Activated CD8-positive, alpha-beta memory T cell treated with anti-CD3 and anti-CD28 coated beads, Interleukin-2, amount 10 ng/mL, durations not matched to agents 7 days and 5 days (primary cell): Measurements from ENCODE around the gene REEP2. TPM values are rescaled to one million over a fixed set of nuclear protein-coding genes. Genes with fewer than 3 reads are reported as not detected.

Experiments
- ATAC-seq: fragments of 150-1000 bp; cut with Tn5 transposase; one replicate; pipeline ENCODE4 v1.10.0; 2021; ENCODE audit warnings: moderate library complexity
- CTCF ChIA-PET: fragments of 350-600 bp; sonication (Branson Sonifier 250); formaldehyde crosslinking; loops from one replicate; lab custom pipeline; 2021; ENCODE audit warnings: antibody characterized with exemption; lab: Charles Lee
- DNase-seq: peaks from one replicate; pipeline ENCODE4 v3.0.0-alpha.2; 2020
- H3K27ac Mint-ChIP-seq: one replicate; pipeline ENCODE4 v1.8.0; 2021; ENCODE audit warnings: mild to moderate bottlenecking, mixed read lengths
- H3K27me3 Mint-ChIP-seq: one replicate; pipeline ENCODE4 v1.8.0; 2021; ENCODE audit warnings: mixed read lengths
- H3K36me3 Mint-ChIP-seq: one replicate; pipeline ENCODE4 v1.8.0; 2021; ENCODE audit warnings: mild to moderate bottlenecking, mixed read lengths
- H3K4me1 Mint-ChIP-seq: one replicate; pipeline ENCODE4 v1.8.0; 2021; ENCODE audit warnings: mixed read lengths
- H3K4me3 Mint-ChIP-seq: one replicate; pipeline ENCODE4 v1.8.0; 2021; ENCODE audit warnings: mild to moderate bottlenecking, moderate library complexity, mixed read lengths
- H3K9me3 Mint-ChIP-seq: one replicate; pipeline ENCODE4 v1.8.0; 2022; ENCODE audit warnings: low read depth, mixed read lengths
- total RNA-seq, 2 experiments: library from RNA; stranded (reverse); gene quantifications; one replicate each; pipeline ENCODE4 v1.2.3, GENCODE V29; 2021

REEP2 gene
- total RNA-seq, 2 experiments from 2014 or later = 1.7 to 5.4 TPM

- Mint-ChIP-seq H3K27ac (no peak overlapping the region), H3K9me3 (no peaks in the 10 kb centered on the region), H3K4me3 (no peak overlapping the region), H3K36me3 (no peaks in the 10 kb centered on the region), H3K4me1 (peaks cover 18% of the 10 kb centered on the region), H3K27me3 (peaks cover 2% of the 10 kb centered on the region)
- CTCF ChIA-PET = interaction anchor here (2.3 to 2.8 kb wide), 2 partner anchors 11 to 50 kb away, joined by 9 to 14 read pairs; partner anchors contain the start of gene EGR1
- DNase-seq (no peak), ATAC-seq (no peak)
Observed at GRCh38 chr5:138454121-138454520, 15.3 kb downstream of the REEP2 start.

- H3K27me3 Mint-ChIP-seq = no peaks in the 10 kb centered on the region
- H3K9me3 Mint-ChIP-seq = no peaks in the 10 kb centered on the region
- no peak overlapping the region for H3K4me3 Mint-ChIP-seq
- CTCF ChIA-PET = interaction anchor here (1.1 to 2.8 kb wide), 5 partner anchors 9 to 88 kb away, joined by 3 to 14 read pairs (median 4); partner anchors contain the start of genes EGR1 and ETF1
- H3K36me3 Mint-ChIP-seq = peaks cover under 1% of the 10 kb centered on the region
- DNase-seq = no peak
- peaks cover 27% of the 10 kb centered on the region for H3K4me1 Mint-ChIP-seq
- H3K27ac Mint-ChIP-seq = no peak overlapping the region
- ATAC-seq = no peak
Observed at GRCh38 chr5:138455232-138455930, 16.5 kb downstream of the REEP2 start.

GRCh38 chr5:138457531-138458275 is 18.8 kb downstream of the REEP2 start:
- Mint-ChIP-seq H3K4me3 (no peak overlapping the region), H3K27ac (peak overlapping the region; percentile 58), H3K36me3 (peaks cover 2% of the 10 kb centered on the region), H3K4me1 (peaks cover 32% of the 10 kb centered on the region), H3K27me3 (no peaks in the 10 kb centered on the region), H3K9me3 (no peaks in the 10 kb centered on the region)
- CTCF ChIA-PET = interaction anchor here (1.1 to 10.5 kb wide), 4 partner anchors 7 to 118 kb away, joined by 3 to 100 read pairs (median 4); partner anchors contain the start of gene KDM3B
- ATAC-seq (no peak), DNase-seq (no peak)

- Mint-ChIP-seq H3K4me1 (peaks cover 33% of the 10 kb centered on the region), H3K9me3 (no peaks in the 10 kb centered on the region), H3K4me3 (no peak overlapping the region), H3K27ac (no peak overlapping the region), H3K27me3 (no peaks in the 10 kb centered on the region), H3K36me3 (peaks cover 2% of the 10 kb centered on the region)
- ATAC-seq = no peak
- DNase-seq = no peak
- CTCF ChIA-PET = interaction anchor here (0.6 to 10.5 kb wide), 2 partner anchors 8 to 86 kb away, joined by 3 to 100 read pairs; no protein-coding TSS in a partner anchor
Observed at GRCh38 chr5:138458384-138458783, 19.5 kb downstream of the REEP2 start.

- H3K27me3 Mint-ChIP-seq = no peaks in the 10 kb centered on the region
- DNase-seq (no peak), ATAC-seq (no peak)
- H3K4me1 Mint-ChIP-seq = peaks cover 33% of the 10 kb centered on the region
- peak overlapping the region; percentile 93 for H3K27ac Mint-ChIP-seq
- H3K36me3 Mint-ChIP-seq = peaks cover 2% of the 10 kb centered on the region
- CTCF ChIA-PET = interaction anchor here (0.6 to 10.5 kb wide), 4 partner anchors 8 to 86 kb away, joined by 3 to 100 read pairs (median 6); no protein-coding TSS in a partner anchor
- no peak overlapping the region for H3K4me3 Mint-ChIP-seq
- H3K9me3 Mint-ChIP-seq = no peaks in the 10 kb centered on the region
Observed at GRCh38 chr5:138458856-138459255, 20.0 kb downstream of the REEP2 start.

- no peaks in the 10 kb centered on the region for H3K9me3 Mint-ChIP-seq
- peaks cover 2% of the 10 kb centered on the region for H3K36me3 Mint-ChIP-seq
- CTCF ChIA-PET = interaction anchor here (1.3 to 10.5 kb wide), 3 partner anchors 9 to 45 kb away, joined by 3 to 100 read pairs (median 8); no protein-coding TSS in a partner anchor
- peak overlapping the region; percentile 3 for H3K4me3 Mint-ChIP-seq
- H3K27me3 Mint-ChIP-seq = no peaks in the 10 kb centered on the region
- peak; percentile 67 for ATAC-seq
- H3K27ac Mint-ChIP-seq = peak overlapping the region; percentile 93
- DNase-seq = peak; percentile 95
- H3K4me1 Mint-ChIP-seq = peaks cover 33% of the 10 kb centered on the region
Observed at GRCh38 chr5:138459311-138459933, 20.6 kb downstream of the REEP2 start.

- CTCF ChIA-PET = interaction anchor here (1.3 to 10.5 kb wide), 4 partner anchors 10 to 107 kb away, joined by 3 to 100 read pairs (median 6); no protein-coding TSS in a partner anchor
Observed at GRCh38 chr5:138460032-138460693, 21.3 kb downstream of the REEP2 start.

GRCh38 chr5:138461343-138462125 is 22.7 kb downstream of the REEP2 start:
- H3K27me3 Mint-ChIP-seq = peaks cover 2% of the 10 kb centered on the region
- CTCF ChIA-PET = interaction anchor here (1.5 to 10.5 kb wide), 3 partner anchors 11 to 108 kb away, joined by 4 to 100 read pairs (median 4); no protein-coding TSS in a partner anchor
- no peak overlapping the region for H3K27ac Mint-ChIP-seq
- peaks cover 2% of the 10 kb centered on the region for H3K36me3 Mint-ChIP-seq
- H3K9me3 Mint-ChIP-seq = no peaks in the 10 kb centered on the region
- DNase-seq (no peak), ATAC-seq (no peak)
- H3K4me1 Mint-ChIP-seq = peaks cover 36% of the 10 kb centered on the region
- no peak overlapping the region for H3K4me3 Mint-ChIP-seq

More at GRCh38 chr5:138460032-138460693, 21.3 kb downstream of the REEP2 start:
- no peaks in the 10 kb centered on the region for H3K27me3 Mint-ChIP-seq
- H3K9me3 Mint-ChIP-seq = no peaks in the 10 kb centered on the region
- peaks cover 2% of the 10 kb centered on the region for H3K36me3 Mint-ChIP-seq
- H3K4me1 Mint-ChIP-seq = peaks cover 33% of the 10 kb centered on the region
- H3K4me3 Mint-ChIP-seq = no peak overlapping the region
- DNase-seq (no peak), ATAC-seq (no peak)
- peak overlapping the region; percentile 93 for H3K27ac Mint-ChIP-seq

GRCh38 chr5:138463419-138464007 is 24.7 kb downstream of the REEP2 start:
- H3K27ac Mint-ChIP-seq = peak overlapping the region; percentile 94
- no peak for ATAC-seq
- H3K36me3 Mint-ChIP-seq = peaks cover 4% of the 10 kb centered on the region
- peak overlapping the region; percentile 83 for H3K4me3 Mint-ChIP-seq
- H3K9me3 Mint-ChIP-seq = no peaks in the 10 kb centered on the region
- DNase-seq = no peak
- CTCF ChIA-PET = interaction anchor here (1.1 to 10.5 kb wide), 13 partner anchors 13 to 283 kb away, joined by 3 to 100 read pairs (median 4); partner anchors contain the start of genes CDC23, ETF1 and HSPA9
- H3K4me1 Mint-ChIP-seq = peaks cover 34% of the 10 kb centered on the region
- peaks cover 15% of the 10 kb centered on the region for H3K27me3 Mint-ChIP-seq

GRCh38 chr5:138464008-138464387 is 25.1 kb downstream of the REEP2 start:
- Mint-ChIP-seq H3K4me1 (peaks cover 29% of the 10 kb centered on the region), H3K27ac (peak overlapping the region; percentile 94), H3K36me3 (peaks cover 4% of the 10 kb centered on the region), H3K27me3 (peaks cover 15% of the 10 kb centered on the region), H3K4me3 (peak overlapping the region; percentile 83), H3K9me3 (no peaks in the 10 kb centered on the region)
- DNase-seq (peak; percentile 94), ATAC-seq (peak; percentile 48)
- CTCF ChIA-PET = interaction anchor here (1.1 to 10.5 kb wide), 13 partner anchors 13 to 280 kb away, joined by 3 to 100 read pairs (median 5); partner anchors contain the start of genes ETF1, HSPA9 and KDM3B
